NOMO-1 (cell line): ENCODE results near the gene RGS2.
A peak's percentile ranks its signal among the peaks of the same experiment; 100 is the strongest.

Experiments used
- DNase-seq, 2 experiments: peaks; one replicate each; lab custom pipeline; 2025; ENCODE audit not compliant: unreplicated experiment in 2 of 2; lab: John Stamatoyannopoulos, UW

RGS2 gene

GRCh38 chr1:192794768-192795035 lies 14.1 kb upstream of the RGS2 start:
- DNase-seq: no peak

- DNase-seq: peak; percentile 18 to 60
These were observed 12.8 kb upstream of the RGS2 start for GRCh38 chr1:192795916-192796618.

GRCh38 chr1:192797143-192797542 lies 11.7 kb upstream of the RGS2 start:
- DNase-seq: no peak

- DNase-seq: no peak
These were observed 10.9 kb upstream of the RGS2 start for GRCh38 chr1:192797891-192798290.

DNA sequence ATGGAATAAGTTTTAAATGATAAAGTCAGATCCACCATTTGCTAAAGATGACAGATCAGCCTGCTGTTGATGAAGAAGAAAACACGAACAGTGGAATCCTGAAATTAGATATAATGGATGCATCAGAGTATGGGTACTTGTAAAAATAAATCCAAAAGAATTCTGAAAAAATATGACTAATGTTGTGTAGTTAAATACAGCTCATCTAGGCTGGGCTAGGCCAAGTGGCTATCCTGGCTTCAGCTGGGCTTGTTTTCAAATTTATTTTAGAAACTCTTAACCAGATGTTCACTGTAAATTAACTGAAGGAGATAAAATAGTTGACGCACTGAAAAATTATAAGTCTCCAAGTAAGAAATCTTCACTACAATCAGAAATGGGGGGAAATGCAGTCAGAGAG lies 7.4 kb upstream of the RGS2 start:
- DNase-seq: no peak

DNA sequence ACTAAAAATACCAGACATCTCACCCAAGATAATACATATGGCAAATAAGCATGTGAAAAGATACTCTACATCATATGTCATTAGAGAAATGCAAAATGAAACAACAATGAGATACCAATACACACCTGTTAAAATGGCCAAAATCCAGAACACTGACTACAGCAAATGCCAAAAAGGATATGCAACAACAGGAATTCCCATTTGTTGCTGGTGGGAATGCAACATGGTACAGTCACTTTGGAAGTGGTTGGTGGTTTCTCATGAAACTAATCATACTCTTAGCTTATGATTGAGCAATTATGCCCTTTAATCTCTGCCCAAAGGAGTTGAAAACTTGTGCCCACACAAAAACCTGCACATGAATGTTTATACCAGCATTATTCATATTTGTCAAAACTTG lies 6.4 kb upstream of the RGS2 start:
- no peak for DNase-seq

GRCh38 chr1:192803501-192803900 lies 5.3 kb upstream of the RGS2 start:
- DNase-seq: no peak

GRCh38 chr1:192805832-192806323 lies 3.0 kb upstream of the RGS2 start:
- DNase-seq: peak; percentile 74 to 97

GRCh38 chr1:192807211-192808162 lies 1.4 kb upstream of the RGS2 start:
- peak in 1 of 2 experiments; percentile 68 for DNase-seq

DNA sequence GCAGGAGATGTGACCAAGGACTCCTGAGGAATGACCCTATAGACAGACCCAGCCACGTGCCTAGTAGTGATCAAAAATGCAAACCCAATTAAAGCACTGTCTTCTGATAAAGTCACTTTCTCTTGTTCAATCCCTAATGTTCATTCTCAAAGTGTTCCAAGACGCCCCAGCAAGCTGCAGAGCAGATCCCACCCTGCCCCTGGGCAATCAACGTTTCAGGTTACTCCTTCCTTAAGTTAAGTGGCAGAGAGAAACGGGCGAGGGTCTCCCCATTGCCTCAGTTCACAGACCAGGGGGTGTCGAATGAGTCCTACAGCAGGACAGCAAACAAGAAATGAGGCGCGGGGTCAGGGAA lies 699 bp upstream of the RGS2 start:
- DNase-seq: no peak

DNA sequence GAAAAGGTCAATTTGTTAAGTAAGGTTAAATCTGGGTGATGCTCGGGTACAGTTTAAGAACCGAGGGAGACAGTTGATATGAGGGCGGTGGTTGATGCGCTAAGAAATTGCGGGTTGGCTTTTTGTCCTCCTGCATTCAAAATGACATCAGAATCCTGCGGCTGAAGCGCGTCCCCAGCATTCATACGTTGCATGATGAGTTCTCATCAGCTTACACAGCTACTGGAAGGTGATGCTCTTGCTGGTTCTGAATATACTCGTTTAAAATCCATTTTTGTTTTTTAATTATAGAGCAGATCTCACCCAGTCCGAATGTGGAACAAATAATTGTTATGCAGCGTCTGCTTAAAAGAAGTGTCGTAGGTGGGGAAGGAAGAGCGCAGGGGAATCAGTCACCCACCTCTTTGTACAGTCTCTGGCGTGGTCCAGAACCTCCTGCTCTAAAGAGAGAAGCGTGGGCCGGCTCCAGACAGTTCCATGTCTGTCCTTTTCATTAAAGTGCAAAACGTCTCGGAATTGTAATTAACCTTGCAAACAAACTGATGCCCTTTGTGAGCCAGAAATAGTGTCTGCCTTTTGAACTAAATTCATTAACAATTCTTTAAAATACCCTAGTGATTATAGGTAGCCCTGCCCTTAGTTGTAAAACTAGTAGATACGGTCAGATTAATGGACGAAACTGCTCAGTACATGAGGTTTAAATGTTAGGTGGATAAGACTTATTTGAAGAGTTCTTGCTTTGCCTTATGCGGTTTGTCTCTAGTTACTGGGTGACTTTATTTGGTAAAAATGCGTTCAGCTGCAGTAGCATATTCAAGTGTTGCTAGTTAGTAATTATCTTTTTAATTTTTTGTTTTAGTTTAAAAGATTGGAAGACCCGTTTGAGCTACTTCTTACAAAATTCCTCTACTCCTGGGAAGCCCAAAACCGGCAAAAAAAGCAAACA lies 741 bp downstream of the RGS2 start:
- peak; percentile 25 to 46 for DNase-seq

- peak; percentile 58 to 91 for DNase-seq
These were observed 1.5 kb downstream of the RGS2 start for GRCh38 chr1:192810253-192810880.

DNA sequence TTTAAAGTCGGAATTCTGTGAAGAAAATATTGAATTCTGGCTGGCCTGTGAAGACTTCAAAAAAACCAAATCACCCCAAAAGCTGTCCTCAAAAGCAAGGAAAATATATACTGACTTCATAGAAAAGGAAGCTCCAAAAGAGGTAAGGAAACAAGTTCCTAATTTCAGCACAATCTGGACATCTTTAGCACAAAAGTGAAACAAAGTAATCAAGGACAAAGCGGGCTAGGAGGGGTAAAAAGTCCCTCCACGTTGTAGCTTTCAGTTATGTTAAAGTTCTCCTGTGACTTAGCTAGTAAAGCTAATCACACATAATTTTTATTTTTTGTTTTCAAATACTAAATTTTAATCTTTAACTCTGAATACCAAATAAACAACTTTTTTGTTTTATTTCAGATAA lies 2.2 kb downstream of the RGS2 start:
- peak in 1 of 2 experiments; percentile 12 for DNase-seq

DNA sequence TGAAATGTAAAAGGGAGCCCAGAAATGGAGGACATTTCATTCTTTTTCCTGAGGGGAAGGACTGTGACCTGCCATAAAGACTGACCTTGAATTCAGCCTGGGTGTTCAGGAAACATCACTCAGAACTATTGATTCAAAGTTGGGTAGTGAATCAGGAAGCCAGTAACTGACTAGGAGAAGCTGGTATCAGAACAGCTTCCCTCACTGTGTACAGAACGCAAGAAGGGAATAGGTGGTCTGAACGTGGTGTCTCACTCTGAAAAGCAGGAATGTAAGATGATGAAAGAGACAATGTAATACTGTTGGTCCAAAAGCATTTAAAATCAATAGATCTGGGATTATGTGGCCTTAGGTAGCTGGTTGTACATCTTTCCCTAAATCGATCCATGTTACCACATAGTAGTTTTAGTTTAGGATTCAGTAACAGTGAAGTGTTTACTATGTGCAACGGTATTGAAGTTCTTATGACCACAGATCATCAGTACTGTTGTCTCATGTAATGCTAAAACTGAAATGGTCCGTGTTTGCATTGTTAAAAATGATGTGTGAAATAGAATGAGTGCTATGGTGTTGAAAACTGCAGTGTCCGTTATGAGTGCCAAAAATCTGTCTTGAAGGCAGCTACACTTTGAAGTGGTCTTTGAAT lies 2.9 kb downstream of the RGS2 start:
- no peak for DNase-seq

DNA sequence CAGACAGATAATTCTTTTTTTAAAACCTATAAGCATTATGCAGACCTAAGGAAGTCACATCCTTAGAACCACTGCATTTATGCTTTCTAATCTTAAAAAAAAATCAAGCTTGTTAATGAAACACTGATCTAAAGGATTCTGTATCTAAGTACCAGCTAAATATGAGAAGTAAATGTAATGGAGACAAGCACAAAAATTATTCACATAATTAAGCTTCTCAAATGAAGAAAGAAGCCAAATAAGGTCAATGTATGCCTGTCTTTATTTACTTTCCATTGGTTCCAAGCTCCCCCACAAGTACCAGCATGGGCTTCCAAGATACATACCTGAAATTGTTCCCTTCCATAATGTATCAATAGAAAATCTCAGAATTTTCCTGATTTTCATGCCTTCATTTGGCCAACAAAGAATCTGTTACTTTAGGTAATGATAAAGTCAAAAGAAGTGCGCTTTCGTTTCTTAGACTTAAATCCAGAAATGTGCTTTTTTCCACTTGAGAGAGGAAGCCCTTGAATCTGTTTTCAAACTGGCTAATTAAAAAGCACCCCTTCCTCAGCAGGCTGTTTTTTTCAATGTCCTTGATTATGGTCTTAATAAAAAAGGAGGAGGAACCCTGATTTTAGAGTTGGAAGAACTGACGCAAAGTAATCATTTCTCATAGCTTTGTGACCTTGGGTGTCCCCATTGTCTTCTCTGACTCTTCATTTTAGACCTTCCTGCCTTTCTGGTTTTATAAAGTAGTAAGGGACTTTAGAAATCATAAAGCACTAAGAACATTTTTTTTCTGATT lies 3.8 kb downstream of the RGS2 start:
- no peak for DNase-seq

GRCh38 chr1:192814805-192815204 lies 6.0 kb downstream of the RGS2 start:
- DNase-seq: no peak

- peak; percentile 29 to 69 for DNase-seq
These were observed 8.4 kb downstream of the RGS2 start for GRCh38 chr1:192817246-192817645.

DNA sequence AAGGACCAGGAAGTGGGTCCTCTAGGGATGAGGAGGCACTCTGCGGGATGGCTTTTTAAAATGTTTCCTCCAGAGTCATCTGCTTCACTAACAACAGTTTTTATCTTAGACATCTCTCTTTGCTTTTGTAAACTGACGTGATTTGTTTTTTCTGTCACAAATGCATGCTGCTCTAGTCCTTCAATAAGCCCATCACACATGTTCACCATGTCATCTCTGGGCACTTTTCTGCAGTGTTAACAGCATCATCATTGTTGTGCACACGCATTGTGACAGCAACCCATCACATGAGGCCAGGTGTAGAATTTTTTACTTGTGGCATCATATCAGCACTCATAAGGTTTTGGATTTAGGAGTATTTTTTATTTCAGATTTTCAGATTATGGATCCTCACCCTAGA lies 12.5 kb downstream of the RGS2 start:
- no peak for DNase-seq

GRCh38 chr1:192824511-192824910 lies 15.7 kb downstream of the RGS2 start:
- no peak for DNase-seq
